ENCODE data around the gene SFXN5.

DNA sequence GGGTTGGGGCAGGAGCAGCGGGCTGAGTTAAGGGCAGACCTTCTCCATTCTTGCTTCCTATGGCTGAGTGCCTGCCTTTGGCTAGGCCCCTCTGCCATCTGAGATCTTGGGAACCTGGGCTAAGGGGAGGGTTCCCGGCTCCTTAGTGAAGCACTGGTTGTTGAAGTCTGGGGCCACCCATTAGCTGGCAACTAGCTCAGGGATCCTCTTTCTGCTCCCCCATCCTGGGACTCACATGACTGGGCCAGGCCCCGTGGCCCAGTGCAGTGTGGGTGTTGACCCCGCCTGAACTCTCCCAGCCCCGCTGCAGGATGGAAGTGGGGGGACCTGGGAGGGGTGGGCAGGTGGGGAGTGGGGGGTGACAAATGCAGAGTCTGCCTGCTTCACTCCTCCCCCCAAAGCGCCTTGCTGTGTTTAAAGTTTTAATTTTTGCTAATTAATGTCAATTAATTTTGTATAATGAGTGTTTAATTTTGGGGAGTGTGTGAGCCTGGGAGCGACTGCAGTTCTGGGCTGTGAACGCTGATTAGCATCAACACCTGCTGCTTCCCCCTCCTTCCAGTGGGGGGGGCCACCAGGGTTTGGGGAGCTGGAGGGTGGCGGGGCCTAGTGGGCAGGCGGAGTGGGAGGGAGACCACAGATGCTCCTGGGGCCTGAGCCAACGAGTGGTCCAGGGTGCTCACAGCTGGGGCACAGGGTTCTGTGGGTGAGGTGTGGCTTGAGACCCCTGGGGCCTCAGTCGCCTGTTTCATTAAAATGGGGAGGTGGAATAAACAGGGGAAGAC lies 99.0 kb downstream of the SFXN5 start:
- TF ChIP-seq POLR2A (IDR thresholded peaks at IDR 0.05) = no peak
- TF ChIP-seq, protein P1, sequence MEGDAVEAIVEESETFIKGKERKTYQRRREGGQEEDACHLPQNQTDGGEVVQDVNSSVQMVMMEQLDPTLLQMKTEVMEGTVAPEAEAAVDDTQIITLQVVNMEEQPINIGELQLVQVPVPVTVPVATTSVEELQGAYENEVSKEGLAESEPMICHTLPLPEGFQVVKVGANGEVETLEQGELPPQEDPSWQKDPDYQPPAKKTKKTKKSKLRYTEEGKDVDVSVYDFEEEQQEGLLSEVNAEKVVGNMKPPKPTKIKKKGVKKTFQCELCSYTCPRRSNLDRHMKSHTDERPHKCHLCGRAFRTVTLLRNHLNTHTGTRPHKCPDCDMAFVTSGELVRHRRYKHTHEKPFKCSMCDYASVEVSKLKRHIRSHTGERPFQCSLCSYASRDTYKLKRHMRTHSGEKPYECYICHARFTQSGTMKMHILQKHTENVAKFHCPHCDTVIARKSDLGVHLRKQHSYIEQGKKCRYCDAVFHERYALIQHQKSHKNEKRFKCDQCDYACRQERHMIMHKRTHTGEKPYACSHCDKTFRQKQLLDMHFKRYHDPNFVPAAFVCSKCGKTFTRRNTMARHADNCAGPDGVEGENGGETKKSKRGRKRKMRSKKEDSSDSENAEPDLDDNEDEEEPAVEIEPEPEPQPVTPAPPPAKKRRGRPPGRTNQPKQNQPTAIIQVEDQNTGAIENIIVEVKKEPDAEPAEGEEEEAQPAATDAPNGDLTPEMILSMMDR (IDR thresholded peaks at IDR 0.05) = no peak

Measured in vagina (tissue), 2 donors.